Caco-2 (cell line): ENCODE data around the gene SPRED2. TPM values are rescaled to one million over a fixed set of nuclear protein-coding genes. Genes with fewer than 3 reads are reported as not detected.

Experiments used
- BruUV-seq: library from RNA; stranded (reverse); fragments of 400-500 nt; replicated peaks from 2 replicates; lab custom pipeline; 2021; lab: Mats Ljungman, UMichigan
- CTCF ChIA-PET: fragments of 300-600 bp; sonication (Branson Sonifier 250); formaldehyde crosslinking; loops from one replicate; lab custom pipeline; 2022; ENCODE audit warnings: antibody characterized with exemption; lab: Charles Lee
- POLR2A ChIA-PET: fragments of 300-600 bp; sonication (Branson Sonifier 250); formaldehyde crosslinking; loops from one replicate; lab custom pipeline; 2022; ENCODE audit warnings: antibody characterized with exemption; lab: Charles Lee
- DNase-seq, 2 experiments: peaks; one replicate each; pipeline versions ENCODE4 v3.0.0 to v3.0.0-alpha.2; 2020 to 2022
- H3K27me3 ChIP-seq: replicated peaks from 2 replicates; pipeline ENCODE4 v1.6.0; 2011; ENCODE audit warnings: low read length; ENCODE audit not compliant: control insufficient read depth, insufficient read depth
- H3K36me3 ChIP-seq: 2 replicates; pipeline ENCODE4 v1.5.1; 2011; ENCODE audit warnings: low read length; ENCODE audit not compliant: control insufficient read depth, insufficient read depth
- H3K4me1 ChIP-seq: fragments of 250-450 bp; sonication (Bioruptor Pico); 2 replicates; pipeline ENCODE4 v1.5.1; 2020; ENCODE audit warnings: mild to moderate bottlenecking
- H3K4me3 ChIP-seq: 2 replicates; pipeline ENCODE4 v1.5.1; 2011; ENCODE audit warnings: low read depth, mild to moderate bottlenecking, control low read depth, low read length
- H3K9me3 ChIP-seq: fragments of 250-450 bp; sonication (Bioruptor Pico); 2 replicates; pipeline ENCODE4 v1.5.1; 2020; ENCODE audit warnings: mild to moderate bottlenecking, moderate library complexity
- H3K27ac Mint-ChIP-seq: one replicate; pipeline ENCODE4 v1.8.0; 2022; ENCODE audit warnings: mixed read lengths; ENCODE audit not compliant: unreplicated experiment
- H3K27me3 Mint-ChIP-seq: one replicate; pipeline ENCODE4 v1.8.0; 2022; ENCODE audit warnings: mixed read lengths; ENCODE audit not compliant: insufficient read depth, unreplicated experiment
- H3K36me3 Mint-ChIP-seq: one replicate; pipeline ENCODE4 v1.8.0; 2022; ENCODE audit warnings: mild to moderate bottlenecking, mixed read lengths; ENCODE audit not compliant: insufficient read depth, unreplicated experiment
- H3K4me1 Mint-ChIP-seq: one replicate; pipeline ENCODE4 v1.8.0; 2022; ENCODE audit warnings: low read depth, mixed read lengths; ENCODE audit not compliant: unreplicated experiment
- H3K4me3 Mint-ChIP-seq: one replicate; pipeline ENCODE4 v1.8.0; 2022; ENCODE audit warnings: mild to moderate bottlenecking, moderate library complexity, mixed read lengths; ENCODE audit not compliant: unreplicated experiment
- H3K9me3 Mint-ChIP-seq: one replicate; pipeline ENCODE4 v1.8.0; 2022; ENCODE audit warnings: mixed read lengths; ENCODE audit not compliant: unreplicated experiment
- intact Hi-C: fragments of 100-400 bp; cut with micrococcal nuclease; formaldehyde crosslinking; loops from one replicate; pipeline ENCODE4 v1.10.0; 2022; ENCODE audit not compliant: unreplicated experiment
- total RNA-seq: library from RNA; stranded (reverse); gene quantifications from 2 replicates; pipeline ENCODE4 v1.2.3, GENCODE V29; 2022
- TF ChIP-seq, protein P1 (sequence below), 2 experiments: fragments of 200-600 bp in 1 of 2; IDR thresholded peaks; 1 replicate in 1 of 2; 2 replicates in 1 of 2; pipeline versions ENCODE4 v1.5.1 to v1.8.0; 2011 to 2022; ENCODE audit warnings: antibody characterized with exemption in 1 of 2, control low read depth in 1 of 2, inconsistent platforms in 1 of 2, low read depth in 1 of 2, low read length in 1 of 2, mild to moderate bottlenecking in 1 of 2, moderate library complexity in 1 of 2; ENCODE audit not compliant: insufficient read depth in 1 of 2, severe bottlenecking in 1 of 2, unreplicated experiment in 1 of 2

SPRED2 gene
- total RNA-seq, 1 experiment from 2014 or later = 49.9 TPM

DNA sequence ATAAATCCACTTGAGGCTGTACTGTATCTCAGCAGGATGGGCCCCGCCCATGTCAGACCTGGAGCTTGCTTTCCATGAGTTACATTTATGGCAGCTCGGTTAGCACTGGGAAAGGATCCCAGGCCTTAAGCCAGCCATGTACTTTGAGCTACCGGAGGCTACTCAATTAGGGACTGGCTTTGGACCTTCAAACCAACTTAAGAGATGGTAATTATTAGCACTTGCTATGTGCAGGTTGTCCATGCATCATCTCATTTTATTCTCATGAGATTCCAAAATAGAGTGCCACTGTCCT is 140.3 kb downstream of the SPRED2 start:
- no peaks in the 10 kb centered on the region for H3K9me3 ChIP-seq
- no peak for DNase-seq
- TF ChIP-seq, protein P1, sequence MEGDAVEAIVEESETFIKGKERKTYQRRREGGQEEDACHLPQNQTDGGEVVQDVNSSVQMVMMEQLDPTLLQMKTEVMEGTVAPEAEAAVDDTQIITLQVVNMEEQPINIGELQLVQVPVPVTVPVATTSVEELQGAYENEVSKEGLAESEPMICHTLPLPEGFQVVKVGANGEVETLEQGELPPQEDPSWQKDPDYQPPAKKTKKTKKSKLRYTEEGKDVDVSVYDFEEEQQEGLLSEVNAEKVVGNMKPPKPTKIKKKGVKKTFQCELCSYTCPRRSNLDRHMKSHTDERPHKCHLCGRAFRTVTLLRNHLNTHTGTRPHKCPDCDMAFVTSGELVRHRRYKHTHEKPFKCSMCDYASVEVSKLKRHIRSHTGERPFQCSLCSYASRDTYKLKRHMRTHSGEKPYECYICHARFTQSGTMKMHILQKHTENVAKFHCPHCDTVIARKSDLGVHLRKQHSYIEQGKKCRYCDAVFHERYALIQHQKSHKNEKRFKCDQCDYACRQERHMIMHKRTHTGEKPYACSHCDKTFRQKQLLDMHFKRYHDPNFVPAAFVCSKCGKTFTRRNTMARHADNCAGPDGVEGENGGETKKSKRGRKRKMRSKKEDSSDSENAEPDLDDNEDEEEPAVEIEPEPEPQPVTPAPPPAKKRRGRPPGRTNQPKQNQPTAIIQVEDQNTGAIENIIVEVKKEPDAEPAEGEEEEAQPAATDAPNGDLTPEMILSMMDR (IDR thresholded peaks at IDR 0.05; ENCODE audit: insufficient read depth in 1 of 2, low read depth in 1 of 2, low read length in 1 of 2, severe bottlenecking in 1 of 2, unreplicated experiment in 1 of 2) = no peak
- H3K4me1 ChIP-seq = no peaks in the 10 kb centered on the region
- H3K4me3 Mint-ChIP-seq = no peak overlapping the region
- H3K4me1 Mint-ChIP-seq = peaks cover 12% of the 10 kb centered on the region
- H3K9me3 Mint-ChIP-seq = no peaks in the 10 kb centered on the region
- no peaks in the 10 kb centered on the region for H3K36me3 Mint-ChIP-seq
- no peaks in the 10 kb centered on the region for H3K27me3 ChIP-seq
- no peaks in the 10 kb centered on the region for H3K36me3 ChIP-seq
- intact Hi-C loops = no loop called here
- no TSS peak for BruUV-seq
- H3K27me3 Mint-ChIP-seq = no peaks in the 10 kb centered on the region
- H3K4me3 ChIP-seq = no peak overlapping the region
- ChIA-PET CTCF (no interaction called here), POLR2A (interaction anchor here (0.6 kb wide), 1 partner anchor 10 kb away, joined by 3 read pairs; no protein-coding TSS in a partner anchor)
- no peak overlapping the region for H3K27ac Mint-ChIP-seq

DNA sequence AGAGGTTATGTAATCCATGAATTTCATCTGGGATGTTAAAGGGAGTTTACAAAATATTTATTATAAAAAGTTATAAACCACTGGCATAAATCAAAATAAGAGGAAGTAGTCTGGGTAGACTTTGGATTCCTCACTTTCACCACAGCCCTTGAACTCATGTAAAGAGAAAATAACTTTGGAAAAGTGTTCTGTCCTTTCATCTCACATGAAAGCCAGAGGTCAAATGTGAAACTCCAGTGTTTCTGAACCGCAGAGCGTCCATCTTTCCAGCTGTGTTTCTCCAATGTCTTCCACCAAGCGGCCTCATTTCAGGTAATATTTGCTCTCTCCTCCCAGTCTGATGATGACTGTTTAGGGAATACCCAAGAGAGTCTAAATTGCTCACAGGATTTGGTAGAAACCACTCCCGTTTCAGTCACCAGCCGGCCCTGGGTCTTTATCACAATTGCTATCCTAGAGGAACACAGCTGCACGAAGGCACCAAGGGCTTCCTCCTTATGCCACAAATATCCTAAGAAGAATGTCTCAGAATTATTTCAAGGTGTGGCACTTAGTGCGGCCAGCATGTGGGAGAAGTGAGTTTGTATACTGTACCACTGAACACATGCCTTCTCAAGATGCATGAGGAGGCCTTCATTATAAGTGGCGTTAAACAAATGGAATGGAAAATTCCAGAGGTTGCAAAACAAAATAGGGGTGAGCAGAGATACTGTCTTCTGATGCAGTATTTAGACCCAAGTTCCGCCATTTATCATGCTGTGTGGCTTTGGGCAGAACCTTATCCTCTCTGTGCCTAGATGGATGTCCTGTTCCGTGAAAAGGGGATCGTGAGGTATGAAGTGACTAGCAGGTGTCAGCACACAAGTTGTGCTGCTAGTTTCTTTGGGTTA is 140.9 kb downstream of the SPRED2 start:
- TF ChIP-seq, protein P1 (IDR thresholded peaks at IDR 0.05; ENCODE audit: insufficient read depth in 1 of 2, low read depth in 1 of 2, low read length in 1 of 2, severe bottlenecking in 1 of 2, unreplicated experiment in 1 of 2) = no peak
- Mint-ChIP-seq H3K4me1 (peaks cover 12% of the 10 kb centered on the region), H3K27me3 (no peaks in the 10 kb centered on the region), H3K36me3 (no peaks in the 10 kb centered on the region), H3K4me3 (no peak overlapping the region), H3K27ac (no peak overlapping the region), H3K9me3 (no peaks in the 10 kb centered on the region)
- Histone ChIP-seq H3K36me3 (no peaks in the 10 kb centered on the region), H3K4me3 (no peak overlapping the region), H3K4me1 (no peaks in the 10 kb centered on the region), H3K9me3 (no peaks in the 10 kb centered on the region), H3K27me3 (no peaks in the 10 kb centered on the region)
- no TSS peak for BruUV-seq
- CTCF ChIA-PET = no interaction called here
- POLR2A ChIA-PET = interaction anchor here (0.6 kb wide), 1 partner anchor 10 kb away, joined by 3 read pairs; no protein-coding TSS in a partner anchor
- DNase-seq = no peak
- intact Hi-C loops = no loop called here

DNA sequence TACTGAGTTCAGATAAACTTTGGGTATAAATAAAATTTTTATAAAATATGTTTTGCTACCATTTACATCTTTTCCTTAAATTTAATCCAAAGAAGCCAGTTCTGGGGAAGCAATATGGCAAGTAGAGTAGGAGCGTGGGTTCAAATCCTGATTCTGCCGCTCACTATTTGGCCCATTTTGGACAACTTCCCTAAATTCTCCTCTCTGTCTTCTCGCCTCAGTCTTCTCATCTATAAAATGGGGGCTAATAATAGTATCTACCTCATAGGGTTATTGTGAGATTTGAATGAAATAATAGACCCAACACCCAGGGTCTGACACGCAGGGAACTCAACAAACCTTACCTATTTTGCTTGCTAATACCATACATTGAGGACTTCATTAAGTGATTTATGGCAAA is 145.0 kb downstream of the SPRED2 start:
- Mint-ChIP-seq H3K27me3 (no peaks in the 10 kb centered on the region), H3K36me3 (no peaks in the 10 kb centered on the region), H3K4me3 (no peak overlapping the region), H3K4me1 (peaks cover 6% of the 10 kb centered on the region), H3K27ac (no peak overlapping the region), H3K9me3 (no peaks in the 10 kb centered on the region)
- TF ChIP-seq, protein P1 (IDR thresholded peaks at IDR 0.05; ENCODE audit: insufficient read depth in 1 of 2, low read depth in 1 of 2, low read length in 1 of 2, severe bottlenecking in 1 of 2, unreplicated experiment in 1 of 2) = no peak
- DNase-seq = no peak
- Histone ChIP-seq H3K36me3 (no peaks in the 10 kb centered on the region), H3K4me1 (no peaks in the 10 kb centered on the region), H3K9me3 (no peaks in the 10 kb centered on the region), H3K4me3 (no peak overlapping the region), H3K27me3 (no peaks in the 10 kb centered on the region)
- CTCF ChIA-PET = no interaction called here
- POLR2A ChIA-PET = no interaction called here
- BruUV-seq = no TSS peak
- intact Hi-C loops = no loop called here
